Lung (tissue), 12 donors: ENCODE data around the gene TXNDC5. TPM values are rescaled to one million over a fixed set of nuclear protein-coding genes. Genes with fewer than 3 reads are reported as not detected.

ENCODE experiments used
- ATAC-seq: fragments of 200-7000 bp; cut with Tn5 transposase; one replicate; pipeline ENCODE4 v1.9.1; 2020; ENCODE audit warnings: moderate number of reproducible peaks; ENCODE audit not compliant: insufficient read depth, low FRiP score
- DNase-seq, 3 donors: peaks; one replicate each; pipeline ENCODE4 v3.0.0-alpha.2; 2013 to 2017
- H3K27ac ChIP-seq, 2 donors: one replicate each; pipeline ENCODE4 v1.5.1; 2013; ENCODE audit warnings: mild to moderate bottlenecking in 2 of 2, moderate library complexity in 2 of 2, control low read depth in 1 of 2, inconsistent platforms in 1 of 2, low read depth in 1 of 2, low read length in 1 of 2
- H3K27me3 ChIP-seq, 3 donors: one replicate each; pipeline ENCODE4 v1.5.1; 2013; ENCODE audit warnings: low read length in 2 of 3; ENCODE audit not compliant: control insufficient read depth in 3 of 3, insufficient read depth in 3 of 3
- H3K36me3 ChIP-seq, 4 donors: one replicate each; pipeline ENCODE4 v1.5.1; 2013; ENCODE audit warnings: low read length in 4 of 4, mild to moderate bottlenecking in 1 of 4, moderate library complexity in 1 of 4; ENCODE audit not compliant: control insufficient read depth in 4 of 4, insufficient read depth in 4 of 4
- H3K4me1 ChIP-seq, 5 donors: one replicate each; pipeline ENCODE4 v1.5.1; 2013; ENCODE audit warnings: low read length in 5 of 5, mild to moderate bottlenecking in 2 of 5, moderate library complexity in 1 of 5; ENCODE audit not compliant: control insufficient read depth in 5 of 5, insufficient read depth in 5 of 5
- H3K4me3 ChIP-seq: one replicate; pipeline ENCODE4 v1.5.1; 2013; ENCODE audit warnings: mild to moderate bottlenecking, control low read depth, moderate library complexity
- H3K9ac ChIP-seq, 2 donors: one replicate each; pipeline ENCODE4 v1.5.1; 2013; ENCODE audit warnings: low read length in 2 of 2, control low read depth in 1 of 2; ENCODE audit not compliant: insufficient read depth in 1 of 2
- H3K9me3 ChIP-seq, 4 donors: one replicate each; pipeline ENCODE4 v1.5.1; 2013; ENCODE audit warnings: low read length in 3 of 4, mild to moderate bottlenecking in 1 of 4, moderate library complexity in 1 of 4; ENCODE audit not compliant: control insufficient read depth in 4 of 4, insufficient read depth in 3 of 4
- CTCF ChIP-seq: IDR thresholded peaks from 2 replicates; pipeline ENCODE4 v1.5.1; 2012; ENCODE audit warnings: mild to moderate bottlenecking; ENCODE audit errors: control extremely low read depth, extremely low read depth
- WGBS, 2 donors: extraction: QIAGEN DNeasy Blood & Tissue Kit; methylation state at CpG; one replicate each; pipeline ENCODE4 v1.1.7; 2013; 5-methylcytosine and 5-hydroxymethylcytosine counted together
- polyA plus RNA-seq, 2 donors: library from polyadenylated mRNA; stranded (reverse); fragments of 200-250 nt; gene quantifications; one replicate each; pipeline ENCODE4 v1.2.1, GENCODE V29; 2013
- total RNA-seq, 2 donors: library from RNA; depleted of rRNA in 1 of 2; stranded (reverse); fragments of >200 nt in 1 of 2; gene quantifications; one replicate each; pipeline ENCODE4 v1.2.1, GENCODE V29; 2014 to 2021
- donor health status: control.
- donor health status: control.
- donor health status: Bipolar disorder and iron deficiency.
- donor health status: healthy.
- donor health status: DM: yes; HTN: yes; CAD: no.

The TXNDC5 gene
- total and polyA plus RNA-seq, 4 donors, result 79.2 to 177 (median 123) TPM

- Histone ChIP-seq H3K9ac (no peak overlapping the region), H3K36me3 (peaks cover 33 to 46% (median 39%) of the 10 kb centered on the region in 4 donors), H3K27me3 (no peaks in the 10 kb centered on the region), H3K4me1 (peaks cover 5 to 23% (median 7%) of the 10 kb centered on the region in 5 donors), H3K4me3 (no peak overlapping the region), H3K9me3 (no peaks in the 10 kb centered on the region), H3K27ac (no peak overlapping the region)
- DNase-seq (no peak), ATAC-seq (no peak)
- WGBS, 2 donors, result 95 to 98% methylated on average over 1 of the region's 1 CpG
- TF ChIP-seq CTCF, result no peak
These were observed 7.7 kb downstream of the TXNDC5 start for GRCh38 chr6:7902867-7903266.

GRCh38 chr6:7902221-7902620 lies 8.4 kb downstream of the TXNDC5 start:
- ATAC-seq (no peak), DNase-seq (no peak)
- Histone ChIP-seq H3K27ac (no peak overlapping the region), H3K9ac (no peak overlapping the region), H3K4me1 (peaks cover 5 to 23% (median 7%) of the 10 kb centered on the region in 5 donors), H3K27me3 (no peaks in the 10 kb centered on the region), H3K36me3 (peaks cover 35 to 47% (median 41%) of the 10 kb centered on the region in 4 donors), H3K9me3 (no peaks in the 10 kb centered on the region), H3K4me3 (no peak overlapping the region)
- 83 to 88% methylated on average over 8 of the region's 8 CpGs for WGBS, 2 donors
- TF ChIP-seq CTCF, result no peak

GRCh38 chr6:7901780-7902179 lies 8.8 kb downstream of the TXNDC5 start:
- ATAC-seq (no peak), DNase-seq (no peak)
- no peaks in the 10 kb centered on the region for H3K27me3 ChIP-seq
- peaks cover 5 to 23% (median 7%) of the 10 kb centered on the region in 5 donors for H3K4me1 ChIP-seq
- H3K9ac ChIP-seq, result no peak overlapping the region
- no peak for TF ChIP-seq CTCF
- no peak overlapping the region for H3K4me3 ChIP-seq
- no peaks in the 10 kb centered on the region for H3K9me3 ChIP-seq
- H3K36me3 ChIP-seq, result peaks cover 35 to 47% (median 41%) of the 10 kb centered on the region in 4 donors
- WGBS, 2 donors, result 75 to 77% methylated on average over 4 of the region's 4 CpGs
- no peak overlapping the region for H3K27ac ChIP-seq

- WGBS, 2 donors, result 85 to 93% methylated on average over 9 of the region's 9 CpGs
- peaks cover 40 to 53% (median 45%) of the 10 kb centered on the region in 4 donors for H3K36me3 ChIP-seq
- no peak overlapping the region for H3K9ac ChIP-seq
- H3K4me1 ChIP-seq, result peaks cover 5 to 23% (median 7%) of the 10 kb centered on the region in 5 donors
- no peaks in the 10 kb centered on the region for H3K27me3 ChIP-seq
- TF ChIP-seq CTCF, result no peak
- no peak for DNase-seq
- no peak for ATAC-seq
- H3K4me3 ChIP-seq, result no peak overlapping the region
- H3K27ac ChIP-seq, result no peak overlapping the region
- H3K9me3 ChIP-seq, result no peaks in the 10 kb centered on the region
These were observed 9.5 kb downstream of the TXNDC5 start for GRCh38 chr6:7901056-7901455.
